Gastrocnemius medialis (tissue), 4 donors: ENCODE measurements around the gene JAM3.

Experiments
- CTCF ChIP-seq, 5 experiments: fragments of 450-650 bp in 3 of 5; fragments of 200-600 bp in 2 of 5; sonication (generic) in 2 of 5; IDR thresholded peaks in 4 of 5; conservative IDR thresholded peaks in 1 of 5; 1 replicate in 4 of 5; 2 replicates in 1 of 5; pipeline ENCODE4 v1.5.1; 2016 to 2019; ENCODE audit warnings: antibody characterized with exemption in 5 of 5, mild to moderate bottlenecking in 3 of 5, moderate library complexity in 3 of 5
- POLR2A ChIP-seq, 2 donors: fragments of 450-650 bp; IDR thresholded peaks; one replicate each; pipeline ENCODE4 v1.6.1; 2017; ENCODE audit warnings: antibody characterized with exemption in 2 of 2, mild to moderate bottlenecking in 2 of 2, moderate library complexity in 2 of 2

- TF ChIP-seq POLR2A (IDR thresholded peaks at IDR 0.05) (no peak), CTCF (IDR thresholded peaks at IDR 0.05 in 4 of 5, conservative IDR thresholded peaks at IDR 0.05 in 1 of 5) (no peak)
Observed at GRCh38 chr11:134026655-134027343, 42.1 kb upstream of the JAM3 start.
